DND-41 (cell line): ENCODE results near the gene NCF4.

Source experiments
- CTCF ChIP-seq: IDR thresholded peaks from 2 replicates; pipeline ENCODE4 v1.5.1; 2012; ENCODE audit warnings: borderline replicate concordance, low read length, moderate library complexity, mild to moderate bottlenecking; ENCODE audit not compliant: poor library complexity, severe bottlenecking; ENCODE audit errors: extremely low read depth
- EZH2 ChIP-seq: IDR thresholded peaks from 3 replicates; pipeline ENCODE4 v1.6.1; 2012; ENCODE audit warnings: borderline replicate concordance, low read depth, mild to moderate bottlenecking, moderate library complexity, low read length, inconsistent platforms; ENCODE audit not compliant: severe bottlenecking

DNA sequence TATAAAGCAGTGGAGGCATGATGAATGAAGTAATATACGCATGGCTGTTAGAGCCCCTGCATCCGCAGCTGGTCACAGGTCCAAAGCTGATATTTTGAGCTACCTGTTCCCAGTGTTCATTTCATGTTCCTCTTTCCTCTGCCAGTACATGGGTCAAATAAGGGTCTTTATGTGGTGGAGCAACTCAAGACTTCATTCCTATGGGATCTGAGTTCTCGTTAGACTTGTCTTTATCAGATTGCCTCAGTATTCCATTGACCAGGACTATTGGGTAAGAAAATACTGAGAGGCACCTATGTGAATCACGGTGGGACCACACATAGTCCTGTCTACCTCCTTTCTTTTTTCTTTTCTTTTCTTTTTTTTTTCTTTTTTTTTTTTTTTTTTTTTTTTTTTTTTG is 25.2 kb downstream of the NCF4 start:
- TF ChIP-seq EZH2 (no peak), CTCF (no peak)
